ENCODE measurements around the gene SLCO2A1.

Gene SLCO2A1

DNA sequence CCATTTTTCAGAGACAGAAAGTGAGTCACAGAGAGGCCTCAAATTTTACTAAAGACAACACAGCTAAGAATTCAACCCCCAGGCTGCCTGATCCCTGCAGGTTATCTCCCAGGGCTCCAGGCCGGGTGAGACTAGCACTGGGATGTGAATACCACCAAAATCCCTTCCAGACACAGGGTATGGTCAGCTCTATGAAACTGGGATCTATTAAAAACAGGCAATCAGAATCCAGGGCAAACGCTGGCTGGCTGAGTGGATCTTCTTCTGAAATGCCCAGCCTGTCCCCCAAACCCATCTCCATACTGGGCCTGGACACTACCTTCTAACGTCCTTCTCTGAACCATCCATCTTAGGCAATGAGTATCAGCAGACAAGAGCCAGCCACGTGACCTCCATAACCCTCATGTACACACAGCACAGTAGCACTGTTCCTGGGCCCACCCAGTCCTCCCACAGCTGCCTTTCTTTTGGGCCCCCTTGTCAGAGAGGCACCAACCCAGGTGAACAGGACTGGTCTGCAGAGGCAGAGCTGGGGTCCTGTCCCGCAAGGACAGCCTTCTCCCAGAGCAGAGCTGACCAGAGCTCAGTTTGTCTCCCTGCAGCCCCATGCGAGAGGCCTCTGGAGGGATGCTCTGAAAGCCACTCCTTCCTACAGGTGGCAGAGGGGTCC lies 135.9 kb downstream of the SLCO2A1 start:
- H3K4me1 Mint-ChIP-seq = peaks cover 24% of the 10 kb centered on the region
- no peaks in the 10 kb centered on the region for H3K36me3 Mint-ChIP-seq
- H3K27ac Mint-ChIP-seq = no peak overlapping the region
- ATAC-seq (no peak), DNase-seq (ENCODE audit: low spot score in 2 of 2) (peak in 1 of 2 donors; percentile 44)
- H3K4me3 Mint-ChIP-seq = peak overlapping the region; percentile 74
- H3K9me3 Mint-ChIP-seq = no peaks in the 10 kb centered on the region

- ATAC-seq (no peak), DNase-seq (ENCODE audit: low spot score in 2 of 2) (peak in 1 of 2 donors; percentile 42)
- no peak overlapping the region for H3K27ac Mint-ChIP-seq
- H3K36me3 Mint-ChIP-seq = no peaks in the 10 kb centered on the region
- H3K9me3 Mint-ChIP-seq = no peaks in the 10 kb centered on the region
- no peak overlapping the region for H3K4me3 Mint-ChIP-seq
- peaks cover 28% of the 10 kb centered on the region for H3K4me1 Mint-ChIP-seq
Observed at GRCh38 chr3:133892541-133893231, 137.0 kb downstream of the SLCO2A1 start.

DNA sequence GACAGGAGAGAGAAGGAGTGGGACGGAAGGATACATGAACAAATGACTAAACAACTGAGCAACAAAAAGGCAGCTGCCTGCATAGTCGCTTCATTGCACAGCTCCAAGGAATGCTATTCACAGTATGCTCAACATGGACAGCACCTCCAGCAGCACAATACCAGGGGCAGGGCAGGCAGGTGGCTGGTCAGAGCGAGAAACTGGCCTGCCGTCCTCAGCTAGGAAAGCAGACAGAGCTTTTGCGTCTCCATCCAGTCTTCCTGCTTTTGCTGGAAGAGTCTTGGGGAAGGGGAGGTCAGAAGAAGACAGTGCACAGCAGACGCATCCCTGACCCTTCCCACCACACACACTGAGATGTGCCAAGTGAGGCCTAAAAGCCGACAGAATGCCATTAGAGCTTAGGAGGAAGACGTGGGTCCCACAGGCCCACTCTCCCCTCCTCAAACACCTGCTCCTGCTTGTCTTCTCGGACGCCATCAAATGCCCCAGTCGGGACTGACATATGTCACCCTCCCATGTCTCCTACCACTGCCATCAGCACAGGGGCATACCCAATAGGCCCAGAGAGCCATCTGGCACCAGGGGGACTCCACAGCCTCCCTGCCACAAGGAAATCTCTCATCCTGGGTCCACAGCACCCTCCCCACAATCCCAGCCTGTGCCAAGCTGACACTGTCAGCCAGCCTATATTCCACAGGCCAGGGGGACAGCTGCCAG lies 137.9 kb downstream of the SLCO2A1 start:
- Mint-ChIP-seq H3K27ac (no peak overlapping the region), H3K36me3 (no peaks in the 10 kb centered on the region), H3K4me3 (no peak overlapping the region), H3K9me3 (no peaks in the 10 kb centered on the region), H3K4me1 (peaks cover 30% of the 10 kb centered on the region)
- no peak for ATAC-seq
- peak in 1 of 2 donors; percentile 40 for DNase-seq (ENCODE audit: low spot score in 2 of 2)

GRCh38 chr3:133890972-133891644 lies 138.6 kb downstream of the SLCO2A1 start:
- DNase-seq (ENCODE audit: low spot score in 2 of 2) = peak in 1 of 2 donors; percentile 32
- ATAC-seq = no peak
- Mint-ChIP-seq H3K4me1 (peaks cover 33% of the 10 kb centered on the region), H3K27ac (peak overlapping the region; percentile 24), H3K4me3 (no peak overlapping the region), H3K9me3 (no peaks in the 10 kb centered on the region), H3K36me3 (no peaks in the 10 kb centered on the region)

DNA sequence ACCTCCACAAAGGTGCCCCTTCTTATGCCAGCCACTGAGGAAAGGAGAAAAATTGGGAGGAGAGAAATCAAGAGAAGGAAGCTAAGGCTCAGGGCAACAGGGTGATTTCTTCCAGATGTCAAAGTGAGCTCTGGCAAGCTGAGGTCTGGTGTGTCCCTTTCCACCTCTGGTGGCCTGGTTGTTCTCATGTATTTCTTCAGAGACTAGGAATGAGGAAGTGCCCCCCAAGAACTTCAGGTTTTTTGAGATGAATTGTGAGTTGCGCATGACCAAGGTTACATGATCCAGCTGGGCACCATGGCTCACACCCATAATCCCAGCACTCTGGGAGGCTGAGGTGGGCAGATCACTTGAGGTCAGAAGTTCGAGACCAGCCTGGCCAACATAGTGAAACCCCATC lies 139.7 kb downstream of the SLCO2A1 start:
- peaks cover 39% of the 10 kb centered on the region for H3K4me1 Mint-ChIP-seq
- DNase-seq (ENCODE audit: low spot score in 2 of 2) (peak in 1 of 2 donors; percentile 28), ATAC-seq (no peak)
- no peak overlapping the region for H3K27ac Mint-ChIP-seq
- no peak overlapping the region for H3K4me3 Mint-ChIP-seq
- no peaks in the 10 kb centered on the region for H3K36me3 Mint-ChIP-seq
- no peaks in the 10 kb centered on the region for H3K9me3 Mint-ChIP-seq

GRCh38 chr3:133888726-133889340 lies 140.9 kb downstream of the SLCO2A1 start:
- Mint-ChIP-seq H3K4me3 (no peak overlapping the region), H3K36me3 (no peaks in the 10 kb centered on the region), H3K4me1 (peaks cover 49% of the 10 kb centered on the region), H3K9me3 (no peaks in the 10 kb centered on the region), H3K27ac (no peak overlapping the region)
- DNase-seq (ENCODE audit: low spot score in 2 of 2) (peak in 1 of 2 donors; percentile 32), ATAC-seq (no peak)

DNA sequence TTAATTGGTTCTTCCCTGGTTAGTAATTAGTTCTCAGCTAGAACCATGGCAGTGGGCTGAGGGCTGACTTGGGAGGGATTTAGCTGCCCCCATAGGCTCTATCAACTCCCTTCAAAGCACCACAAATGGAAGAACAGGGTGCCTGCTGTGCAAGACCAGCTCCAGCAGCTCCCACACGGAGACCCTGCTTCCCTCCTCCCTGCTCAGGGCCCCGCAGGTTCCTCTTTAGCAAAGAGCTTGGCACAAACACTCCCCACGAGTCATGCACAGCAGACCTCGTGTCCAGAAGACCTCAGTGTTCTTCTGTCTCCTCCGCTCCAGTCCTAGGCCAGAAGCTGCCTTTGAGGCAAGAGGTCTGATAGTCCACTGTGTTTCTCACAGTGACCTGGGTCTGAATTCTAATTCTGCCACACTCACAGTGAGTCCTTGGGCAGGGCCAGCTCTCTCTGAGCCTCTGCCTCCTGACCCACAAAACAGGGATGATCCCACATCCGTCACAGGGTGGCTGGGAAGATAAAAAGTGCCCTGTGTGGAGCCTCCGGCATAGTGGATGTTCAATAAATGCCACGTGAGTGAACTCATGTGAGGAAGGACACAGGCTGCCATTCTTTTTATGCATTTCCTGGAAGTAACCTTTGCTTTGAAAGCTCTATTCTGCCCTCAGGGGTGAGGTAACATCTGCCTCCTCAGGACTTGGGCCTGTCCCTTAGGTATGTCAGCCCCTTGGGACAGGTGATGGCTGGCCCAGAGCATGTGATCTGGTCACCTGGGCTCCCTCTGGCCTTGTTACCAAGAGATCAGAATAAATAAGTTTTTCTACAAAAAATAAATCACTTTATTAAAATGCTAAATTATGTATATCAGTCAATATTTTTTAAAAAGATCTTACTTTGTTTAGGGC lies 141.7 kb downstream of the SLCO2A1 start:
- DNase-seq (ENCODE audit: low spot score in 2 of 2) (peak in 1 of 2 donors; percentile 44), ATAC-seq (no peak)
- H3K9me3 Mint-ChIP-seq = no peaks in the 10 kb centered on the region
- H3K4me1 Mint-ChIP-seq = peaks cover 55% of the 10 kb centered on the region
- no peak overlapping the region for H3K27ac Mint-ChIP-seq
- H3K4me3 Mint-ChIP-seq = no peak overlapping the region
- no peaks in the 10 kb centered on the region for H3K36me3 Mint-ChIP-seq

DNA sequence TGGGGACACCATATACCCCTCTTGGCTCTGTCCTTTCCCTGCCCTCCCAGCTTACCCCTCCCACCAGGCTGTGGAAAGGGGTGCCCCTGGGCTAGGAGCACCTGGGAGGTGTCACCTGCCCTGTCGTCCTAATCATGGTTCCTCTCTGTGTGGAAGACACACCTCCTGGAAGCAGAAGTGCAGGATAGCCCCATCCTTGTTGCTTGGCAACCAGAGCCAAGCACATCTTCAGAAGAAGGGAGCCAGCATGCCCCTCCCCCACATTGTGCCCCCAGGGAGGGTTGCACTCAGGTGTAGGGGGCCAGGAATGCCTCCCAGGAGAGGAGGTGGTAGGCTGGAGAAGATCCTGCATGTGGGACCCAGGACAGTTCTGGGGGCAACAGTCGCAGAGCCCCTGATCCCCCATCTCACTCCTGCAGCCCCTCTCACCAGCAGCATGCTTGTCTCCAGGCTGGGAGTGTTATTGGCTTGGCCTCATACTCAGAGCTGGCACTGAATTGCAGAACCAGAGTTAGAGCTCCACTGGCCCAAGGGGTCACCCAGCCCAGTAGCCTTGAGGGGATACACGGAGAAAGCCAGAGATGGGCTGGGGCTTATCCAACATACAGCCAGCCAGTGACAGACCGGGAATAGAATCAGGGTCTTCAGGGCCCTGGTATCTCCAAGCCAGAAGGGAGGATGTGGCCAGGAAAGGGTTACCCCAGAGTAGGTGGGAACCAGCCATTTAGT lies 142.5 kb downstream of the SLCO2A1 start:
- Mint-ChIP-seq H3K27ac (no peak overlapping the region), H3K4me1 (peaks cover 55% of the 10 kb centered on the region), H3K4me3 (no peak overlapping the region), H3K36me3 (peaks cover under 1% of the 10 kb centered on the region), H3K9me3 (no peaks in the 10 kb centered on the region)
- DNase-seq (ENCODE audit: low spot score in 2 of 2) (peak in 1 of 2 donors; percentile 42), ATAC-seq (no peak)

- Mint-ChIP-seq H3K27ac (peak overlapping the region; percentile 43), H3K4me3 (no peak overlapping the region), H3K9me3 (no peaks in the 10 kb centered on the region), H3K36me3 (peaks cover 5% of the 10 kb centered on the region), H3K4me1 (peaks cover 62% of the 10 kb centered on the region)
- ATAC-seq (no peak), DNase-seq (ENCODE audit: low spot score in 2 of 2) (peak in 1 of 2 donors; percentile 44)
Observed at GRCh38 chr3:133886031-133886722, 143.5 kb downstream of the SLCO2A1 start.

GRCh38 chr3:133884887-133885711 lies 144.6 kb downstream of the SLCO2A1 start:
- H3K9me3 Mint-ChIP-seq = no peaks in the 10 kb centered on the region
- peak overlapping the region; percentile 95 for H3K27ac Mint-ChIP-seq
- peaks cover 5% of the 10 kb centered on the region for H3K36me3 Mint-ChIP-seq
- no peak for ATAC-seq
- DNase-seq (ENCODE audit: low spot score in 2 of 2) = peak in 1 of 2 donors; percentile 41
- H3K4me3 Mint-ChIP-seq = no peak overlapping the region
- H3K4me1 Mint-ChIP-seq = peaks cover 66% of the 10 kb centered on the region

DNA sequence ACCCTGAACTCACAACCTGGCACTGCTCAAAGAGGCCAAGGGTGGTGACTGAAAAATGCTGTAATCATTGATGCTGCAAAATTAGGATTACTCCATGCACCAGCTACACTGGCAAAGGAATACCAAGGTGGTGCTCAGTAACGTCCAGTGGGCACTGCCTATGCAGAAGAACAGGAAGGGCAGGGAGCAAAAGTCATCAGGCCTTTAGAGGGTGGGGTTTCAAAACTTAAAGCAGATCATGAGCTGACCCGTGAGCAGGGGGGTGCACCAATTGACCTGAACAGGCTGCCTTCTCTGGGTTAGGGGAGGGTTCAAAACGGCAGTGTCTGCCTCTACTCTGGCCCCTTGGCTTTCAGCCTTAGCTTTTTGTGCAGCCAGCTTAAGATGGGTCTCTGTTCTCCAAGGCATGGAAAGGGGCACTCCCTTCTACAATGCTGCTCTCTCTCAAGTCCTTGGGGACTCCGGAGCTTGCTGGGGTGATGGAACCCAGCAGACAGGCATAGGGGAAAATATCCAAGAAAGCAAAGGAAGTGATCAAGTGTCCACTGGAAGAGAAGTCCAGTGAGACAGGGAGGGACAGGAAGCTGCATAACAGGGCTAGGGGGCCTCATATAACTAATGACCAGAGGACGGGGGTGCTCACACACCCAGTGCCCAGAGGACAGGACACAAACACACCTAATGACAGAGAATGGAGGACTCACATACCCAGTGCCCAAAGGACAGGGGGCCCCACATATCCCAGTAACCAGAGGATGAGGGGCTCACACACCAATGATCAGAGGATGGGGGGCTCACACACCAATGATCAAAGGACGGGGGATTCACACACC lies 145.5 kb downstream of the SLCO2A1 start:
- DNase-seq (ENCODE audit: low spot score in 2 of 2) = peak in 1 of 2 donors; percentile 33
- Mint-ChIP-seq H3K4me3 (no peak overlapping the region), H3K27ac (peak overlapping the region; percentile 95), H3K36me3 (peaks cover 5% of the 10 kb centered on the region), H3K9me3 (no peaks in the 10 kb centered on the region), H3K4me1 (peaks cover 66% of the 10 kb centered on the region)
- ATAC-seq = no peak

DNA sequence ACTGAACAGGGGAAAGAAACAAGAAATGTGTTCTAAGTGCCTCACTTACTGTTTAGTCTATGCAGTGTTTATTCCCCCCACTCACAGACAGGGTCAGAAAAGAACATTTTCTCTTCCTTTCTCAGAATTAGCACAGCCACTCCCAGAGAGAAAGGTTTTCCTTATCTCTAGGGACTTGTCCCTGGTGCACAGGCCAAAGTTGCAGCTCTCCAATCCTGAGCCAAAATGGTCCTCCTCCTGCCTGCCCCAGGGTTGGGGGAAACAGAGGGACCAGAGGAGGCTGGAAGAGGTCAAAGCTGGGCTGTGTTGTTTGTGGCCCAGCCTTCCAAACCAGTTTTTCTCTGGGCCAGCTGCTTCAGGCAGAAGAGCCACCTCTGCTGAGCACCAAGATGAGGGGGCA lies 146.1 kb downstream of the SLCO2A1 start:
- no peak for DNase-seq (ENCODE audit: low spot score in 2 of 2)
- H3K36me3 Mint-ChIP-seq = peaks cover 5% of the 10 kb centered on the region
- peak overlapping the region; percentile 45 for H3K4me3 Mint-ChIP-seq
- no peak for ATAC-seq
- H3K4me1 Mint-ChIP-seq = peaks cover 66% of the 10 kb centered on the region
- H3K9me3 Mint-ChIP-seq = no peaks in the 10 kb centered on the region
- peak overlapping the region; percentile 95 for H3K27ac Mint-ChIP-seq
